ENCODE data around the gene TNS4.

The TNS4 gene

GRCh38 chr17:40471846-40472732 is 29.3 kb downstream of the TNS4 start:
- no peak for DNase-seq

- no peak for DNase-seq
Measured at GRCh38 chr17:40470932-40471828, 30.2 kb downstream of the TNS4 start.

- DNase-seq, result no peak
Measured at GRCh38 chr17:40469805-40470675, 31.4 kb downstream of the TNS4 start.

GRCh38 chr17:40468560-40468959 is 32.9 kb downstream of the TNS4 start:
- no peak for DNase-seq

GRCh38 chr17:40467281-40467867 is 34.0 kb downstream of the TNS4 start:
- DNase-seq, result no peak

GRCh38 chr17:40466298-40466971 is 35.0 kb downstream of the TNS4 start:
- no peak for DNase-seq

GRCh38 chr17:40464392-40464855 is 37.0 kb downstream of the TNS4 start:
- no peak for DNase-seq

- no peak for DNase-seq
Measured at GRCh38 chr17:40463122-40463550, 38.3 kb downstream of the TNS4 start.

- no peak for DNase-seq
Measured at GRCh38 chr17:40462343-40463121, 38.9 kb downstream of the TNS4 start.

GRCh38 chr17:40461732-40462342 is 39.6 kb downstream of the TNS4 start:
- DNase-seq, result no peak

- no peak for DNase-seq
Measured at GRCh38 chr17:40460968-40461731, 40.3 kb downstream of the TNS4 start.

- DNase-seq, result no peak
Measured at GRCh38 chr17:40460604-40460967, 40.8 kb downstream of the TNS4 start.

GRCh38 chr17:40459636-40460603 is 41.5 kb downstream of the TNS4 start:
- no peak for DNase-seq

- no peak for DNase-seq
Measured at GRCh38 chr17:40458851-40459482, 42.5 kb downstream of the TNS4 start.

- DNase-seq, result no peak
Measured at GRCh38 chr17:40457964-40458791, 43.2 kb downstream of the TNS4 start.

- DNase-seq, result no peak
Measured at GRCh38 chr17:40457369-40457768, 44.1 kb downstream of the TNS4 start.

- DNase-seq, result no peak
Measured at GRCh38 chr17:40456396-40456951, 44.9 kb downstream of the TNS4 start.
